Neural cell (in vitro differentiated cells): ENCODE results near the gene TAOK2. TPM values are rescaled to one million over a fixed set of nuclear protein-coding genes. Genes with fewer than 3 reads are reported as not detected.

ENCODE experiments used
- H2AFZ ChIP-seq: fragments of 200-600, 300-800 bp; sonication (generic), shearing (Covaris generic); 2 replicates; pipeline ENCODE4 v1.6.0; 2014; ENCODE audit warnings: low read depth, mild to moderate bottlenecking, antibody characterized with exemption, low read length, moderate library complexity
- H3F3A ChIP-seq: fragments of 200-600 bp; shearing (Covaris generic); 2 replicates; pipeline ENCODE4 v1.6.1; 2016; ENCODE audit warnings: mild to moderate bottlenecking, moderate library complexity, mixed read lengths, antibody characterized with exemption, low read length; ENCODE audit not compliant: insufficient read depth, poor library complexity, severe bottlenecking
- H3K27ac ChIP-seq: fragments of 200-600, 300-800 bp; sonication (generic), shearing (Covaris generic); 2 replicates; pipeline ENCODE4 v1.5.1; 2014; ENCODE audit warnings: mild to moderate bottlenecking, low read length, moderate library complexity
- H3K27me3 ChIP-seq: fragments of 300-800, 200-600 bp; sonication (generic), shearing (Covaris generic); 2 replicates; pipeline ENCODE4 v1.6.0; 2014; ENCODE audit warnings: mild to moderate bottlenecking, low read depth, low read length, moderate library complexity; ENCODE audit not compliant: insufficient read depth
- H3K36me3 ChIP-seq: fragments of 300-800, 200-600 bp; sonication (generic), shearing (Covaris generic); 2 replicates; pipeline ENCODE4 v1.5.1; 2014; ENCODE audit warnings: mild to moderate bottlenecking, antibody characterized with exemption, low read length, moderate library complexity; ENCODE audit not compliant: insufficient read depth
- H3K4me2 ChIP-seq: fragments of 300-800, 200-600 bp; sonication (generic), shearing (Covaris generic); 2 replicates; pipeline ENCODE4 v1.6.0; 2014; ENCODE audit warnings: mild to moderate bottlenecking, low read length
- H3K4me3 ChIP-seq: fragments of 300-800, 200-600 bp; sonication (generic), shearing (Covaris generic); 2 replicates; pipeline ENCODE4 v1.5.1; 2014; ENCODE audit warnings: mild to moderate bottlenecking, low read length, moderate library complexity
- H3K79me2 ChIP-seq: fragments of 200-600 bp; shearing (Covaris generic); replicated peaks from 2 replicates; pipeline ENCODE4 v1.6.0; 2014; ENCODE audit warnings: mild to moderate bottlenecking, low read length, moderate library complexity; ENCODE audit not compliant: insufficient read depth
- H3K9ac ChIP-seq: fragments of 300-800, 200-600 bp; sonication (generic), shearing (Covaris generic); 2 replicates; pipeline ENCODE4 v1.6.1; 2016; ENCODE audit warnings: mild to moderate bottlenecking, low read length, mixed read lengths
- H3K9me2 ChIP-seq: fragments of 200-600 bp; shearing (Covaris generic); 2 replicates; pipeline ENCODE4 v1.6.1; 2016; ENCODE audit warnings: mild to moderate bottlenecking, low read length, mixed read lengths; ENCODE audit not compliant: insufficient read depth
- H3K9me3 ChIP-seq: fragments of 200-600, 300-800 bp; sonication (generic), shearing (Covaris generic); 2 replicates; pipeline ENCODE4 v1.6.1; 2016; ENCODE audit warnings: mild to moderate bottlenecking, mixed run types, low read length, moderate library complexity, mixed read lengths
- H4K20me1 ChIP-seq: fragments of 200-600 bp; shearing (Covaris generic); 2 replicates; pipeline ENCODE4 v1.6.1; 2016; ENCODE audit warnings: mild to moderate bottlenecking, mixed run types; ENCODE audit not compliant: insufficient read depth
- EP300 ChIP-seq: fragments of 450-650 bp; conservative IDR thresholded peaks from 2 replicates; pipeline ENCODE4 v1.6.1; 2014; ENCODE audit warnings: antibody characterized with exemption, mild to moderate bottlenecking, moderate library complexity; ENCODE audit not compliant: poor library complexity, severe bottlenecking
- EZH2 ChIP-seq: fragments of 200-600, 300-800 bp; shearing (Covaris generic), sonication (generic); IDR thresholded peaks from 2 replicates; pipeline ENCODE4 v1.6.1; 2014; ENCODE audit warnings: antibody characterized with exemption, low read length, borderline replicate concordance, mild to moderate bottlenecking; ENCODE audit not compliant: insufficient read depth, poor library complexity, severe bottlenecking
- MXI1 ChIP-seq: fragments of 450-650 bp; conservative IDR thresholded peaks from 2 replicates; pipeline ENCODE4 v1.6.1; 2014; ENCODE audit warnings: antibody characterized with exemption, mild to moderate bottlenecking; ENCODE audit not compliant: poor library complexity, severe bottlenecking
- POLR2AphosphoS5 ChIP-seq: IDR thresholded peaks from 2 replicates; pipeline ENCODE4 v1.6.1; 2012
- RAD21 ChIP-seq: fragments of 450-650 bp; conservative IDR thresholded peaks from 2 replicates; pipeline ENCODE4 v1.6.1; 2014; ENCODE audit warnings: antibody characterized with exemption, mild to moderate bottlenecking, moderate library complexity
- REST ChIP-seq: IDR thresholded peaks from 2 replicates; pipeline ENCODE4 v1.6.1; 2012; ENCODE audit warnings: borderline replicate concordance
- SMC3 ChIP-seq: fragments of 450-650 bp; conservative IDR thresholded peaks from 2 replicates; pipeline ENCODE4 v1.6.1; 2014; ENCODE audit warnings: antibody characterized with exemption, mild to moderate bottlenecking, moderate library complexity; ENCODE audit not compliant: poor library complexity
- TAF1 ChIP-seq: IDR thresholded peaks from 2 replicates; pipeline ENCODE4 v1.6.1; 2012; ENCODE audit warnings: low read depth
- polyA plus RNA-seq: library from polyadenylated mRNA; depleted of rRNA; stranded (reverse); fragments of >200 nt; gene quantifications from 2 replicates; pipeline ENCODE4 v1.2.3, GENCODE V29; 2014
- TF ChIP-seq, protein P1 (sequence below): fragments of 450-650 bp; IDR thresholded peaks from 2 replicates; pipeline ENCODE4 v1.5.1; 2014; ENCODE audit warnings: antibody characterized with exemption, mild to moderate bottlenecking, moderate library complexity; ENCODE audit not compliant: poor library complexity, severe bottlenecking

The TAOK2 gene
- polyA plus RNA-seq, 1 donor from 2014 or later, result 62.7 TPM

DNA sequence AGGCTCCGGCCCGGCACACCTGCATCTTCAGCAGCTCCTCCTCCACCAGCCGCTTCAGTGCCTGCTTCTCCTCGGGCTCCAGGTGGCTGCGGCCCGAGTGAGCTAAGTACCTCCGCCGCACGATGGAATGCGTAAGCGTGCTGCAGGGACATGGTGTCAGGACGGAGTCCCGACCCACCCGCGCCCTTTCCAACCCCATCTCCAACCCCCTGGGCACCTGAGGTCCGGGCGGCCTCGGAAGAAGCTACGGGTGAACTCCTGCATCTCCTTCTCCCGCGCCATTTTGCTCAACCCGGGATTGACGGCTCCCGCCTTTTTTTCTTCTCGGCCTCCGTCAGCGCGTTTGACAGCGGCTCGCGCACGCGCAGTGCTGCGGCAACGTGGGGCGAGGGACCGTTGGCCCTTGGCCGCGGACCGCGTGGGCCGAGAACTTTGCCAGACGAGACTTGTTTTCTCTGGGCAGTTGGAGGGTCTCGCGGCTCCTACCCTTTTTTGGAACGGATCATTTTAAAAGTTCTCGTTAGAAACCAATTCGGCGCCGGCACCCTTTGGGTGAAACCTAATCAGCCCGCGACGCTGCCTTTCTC, 21.7 kb downstream of the TAOK2 start, which contains the start of gene HIRIP3:
Gene HIRIP3 (minus strand): TSS at position 294 of the 587 bp plus-strand sequence. CDS start 12 bp downstream, at position 282.
- H3K36me3 ChIP-seq, result no peaks in the 10 kb centered on the region
- TF ChIP-seq POLR2AphosphoS5 (peak; percentile 48), REST (peak; percentile 80), SMC3 (peak; percentile 30), EZH2 (no peak), EP300 (no peak), RAD21 (no peak), TAF1 (peak; percentile 73), MXI1 (peak; percentile 94)
- TF ChIP-seq, protein P1, sequence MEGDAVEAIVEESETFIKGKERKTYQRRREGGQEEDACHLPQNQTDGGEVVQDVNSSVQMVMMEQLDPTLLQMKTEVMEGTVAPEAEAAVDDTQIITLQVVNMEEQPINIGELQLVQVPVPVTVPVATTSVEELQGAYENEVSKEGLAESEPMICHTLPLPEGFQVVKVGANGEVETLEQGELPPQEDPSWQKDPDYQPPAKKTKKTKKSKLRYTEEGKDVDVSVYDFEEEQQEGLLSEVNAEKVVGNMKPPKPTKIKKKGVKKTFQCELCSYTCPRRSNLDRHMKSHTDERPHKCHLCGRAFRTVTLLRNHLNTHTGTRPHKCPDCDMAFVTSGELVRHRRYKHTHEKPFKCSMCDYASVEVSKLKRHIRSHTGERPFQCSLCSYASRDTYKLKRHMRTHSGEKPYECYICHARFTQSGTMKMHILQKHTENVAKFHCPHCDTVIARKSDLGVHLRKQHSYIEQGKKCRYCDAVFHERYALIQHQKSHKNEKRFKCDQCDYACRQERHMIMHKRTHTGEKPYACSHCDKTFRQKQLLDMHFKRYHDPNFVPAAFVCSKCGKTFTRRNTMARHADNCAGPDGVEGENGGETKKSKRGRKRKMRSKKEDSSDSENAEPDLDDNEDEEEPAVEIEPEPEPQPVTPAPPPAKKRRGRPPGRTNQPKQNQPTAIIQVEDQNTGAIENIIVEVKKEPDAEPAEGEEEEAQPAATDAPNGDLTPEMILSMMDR, result no peak
- H3K9me2 ChIP-seq, result no peaks in the 10 kb centered on the region
- peak within 1 kb of the TSS; percentile 96 for H3K9ac ChIP-seq
- peak within 1 kb of the TSS; percentile 94 for H3K4me3 ChIP-seq
- no peaks in the 10 kb centered on the region for H3K9me3 ChIP-seq
- H3F3A ChIP-seq, result no peaks in the 10 kb centered on the region
- H3K27me3 ChIP-seq, result no peaks in the 10 kb centered on the region
- H3K4me2 ChIP-seq, result peak within 1 kb of the TSS; percentile 80
- peak within 1 kb of the TSS; percentile 96 for H2AFZ ChIP-seq
- H3K79me2 ChIP-seq, result peaks cover 7% of the 10 kb centered on the region
- H4K20me1 ChIP-seq, result no peaks in the 10 kb centered on the region
- H3K27ac ChIP-seq, result peak within 1 kb of the TSS; percentile 97

DNA sequence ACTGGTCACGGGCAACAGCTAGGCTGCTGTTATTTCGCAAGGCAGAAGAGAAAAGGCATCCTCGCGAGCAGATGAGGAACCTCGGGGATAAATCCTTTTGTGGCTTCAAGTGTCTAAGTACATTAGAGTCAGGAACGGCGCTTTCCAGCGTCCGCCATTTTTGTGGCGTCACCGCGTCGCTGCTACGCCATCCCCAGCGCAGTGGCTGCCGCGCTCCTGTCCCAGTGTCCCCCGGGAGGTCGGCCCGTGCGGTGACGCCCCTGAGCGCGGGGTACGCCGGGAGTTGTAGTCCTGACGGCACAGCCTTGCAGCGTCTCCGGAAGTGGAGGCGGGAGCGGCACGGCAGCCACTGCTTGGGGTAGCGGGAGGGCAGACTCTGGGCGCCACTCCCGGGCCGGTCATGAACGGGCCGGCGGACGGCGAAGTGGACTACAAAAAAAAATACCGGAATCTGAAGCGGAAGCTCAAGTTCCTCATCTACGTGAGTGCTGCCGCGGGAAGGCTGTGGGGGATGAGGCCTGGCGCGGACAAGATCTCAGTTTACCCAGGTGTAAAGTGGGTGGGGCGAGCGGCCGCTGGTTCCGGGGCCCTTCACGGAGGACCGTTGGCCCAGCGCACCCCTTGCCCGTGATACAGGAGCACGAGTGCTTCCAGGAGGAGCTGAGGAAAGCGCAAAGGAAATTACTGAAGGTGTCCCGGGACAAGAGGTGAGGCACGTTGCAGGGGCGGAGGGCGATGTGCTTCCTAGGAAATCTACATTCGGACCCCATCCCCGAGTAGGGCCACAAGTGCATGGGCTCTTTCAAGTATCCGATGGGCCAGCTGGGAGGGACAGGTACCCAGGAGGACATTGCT, 22.5 kb downstream of the TAOK2 start, which contains the start of gene INO80E:
Gene INO80E (plus strand): TSS at position 331 of the 855 bp plus-strand sequence. CDS start 70 bp downstream, at position 401.
- H3K4me2 ChIP-seq, result peak within 1 kb of the TSS; percentile 80

More for the DNA sequence above, 22.5 kb downstream of the TAOK2 start, which contains the start of gene INO80E:
- H3K36me3 ChIP-seq, result no peaks in the 10 kb centered on the region
- peak within 1 kb of the TSS; percentile 97 for H3K27ac ChIP-seq
- peak within 1 kb of the TSS; percentile 96 for H2AFZ ChIP-seq
- H4K20me1 ChIP-seq, result no peaks in the 10 kb centered on the region
- peak within 1 kb of the TSS; percentile 96 for H3K9ac ChIP-seq
- H3K79me2 ChIP-seq, result peaks cover 7% of the 10 kb centered on the region
- no peaks in the 10 kb centered on the region for H3K9me2 ChIP-seq
- H3K9me3 ChIP-seq, result no peaks in the 10 kb centered on the region
- no peak for TF ChIP-seq EZH2
- TF ChIP-seq TAF1, result no peak
- TF ChIP-seq SMC3, result peak; percentile 37
- TF ChIP-seq REST, result peak; percentile 12
- peak; percentile 79 for TF ChIP-seq EP300
- TF ChIP-seq, protein P1, result peak; percentile 30
- peak; percentile 73 for TF ChIP-seq MXI1
- peak; percentile 87 for TF ChIP-seq POLR2AphosphoS5
- peak; percentile 51 for TF ChIP-seq RAD21
- peak within 1 kb of the TSS; percentile 94 for H3K4me3 ChIP-seq
- no peaks in the 10 kb centered on the region for H3K27me3 ChIP-seq
- no peaks in the 10 kb centered on the region for H3F3A ChIP-seq
